NCI-H2227 treated with DMSO at 0.1 percent for 48 hours (cell line): ENCODE results near the gene RREB1.

Source experiments
- DNase-seq: peaks from one replicate; lab custom pipeline; 2025; lab: John Stamatoyannopoulos, UW

The RREB1 gene

GRCh38 chr6:7300926-7301325 is 193.2 kb downstream of the RREB1 start:
- no peak for DNase-seq
